GM04504 (cell line): Measurements from ENCODE around the gene ARHGEF37.
"Not testable (repeated sequence)": the region's sequence is repeated elsewhere in the genome, so short reads cannot be mapped to it uniquely, and the experiment has no call there.

Experiments
- DNase-seq: peaks from one replicate; pipeline ENCODE4 v3.0.0-alpha.2; 2012; ENCODE audit warnings: low read depth

ARHGEF37 gene

GRCh38 chr5:149648464-149649393 is 67.4 kb downstream of the ARHGEF37 start:
- not testable (repeated sequence) for DNase-seq

GRCh38 chr5:149649730-149650129 is 68.4 kb downstream of the ARHGEF37 start:
- not testable (repeated sequence) for DNase-seq

- DNase-seq: no peak
These were observed 70.4 kb downstream of the ARHGEF37 start for GRCh38 chr5:149651686-149652085.

- no peak for DNase-seq
These were observed 71.4 kb downstream of the ARHGEF37 start for GRCh38 chr5:149652697-149653096.

GRCh38 chr5:149654231-149654630 is 72.9 kb downstream of the ARHGEF37 start:
- no peak for DNase-seq

- no peak for DNase-seq
These were observed 73.7 kb downstream of the ARHGEF37 start for GRCh38 chr5:149654883-149655505.

- DNase-seq: no peak
These were observed 75.4 kb downstream of the ARHGEF37 start for GRCh38 chr5:149656576-149657182.

GRCh38 chr5:149657324-149657723 is 76.0 kb downstream of the ARHGEF37 start:
- no peak for DNase-seq

GRCh38 chr5:149658299-149658698 is 77.0 kb downstream of the ARHGEF37 start:
- no peak for DNase-seq

- DNase-seq: no peak
These were observed 82.8 kb downstream of the ARHGEF37 start for GRCh38 chr5:149664083-149664482.

- DNase-seq: no peak
These were observed 83.5 kb downstream of the ARHGEF37 start for GRCh38 chr5:149664666-149665415.

- no peak for DNase-seq
These were observed 84.3 kb downstream of the ARHGEF37 start for GRCh38 chr5:149665416-149666175.

GRCh38 chr5:149666212-149666852 is 85.0 kb downstream of the ARHGEF37 start:
- DNase-seq: no peak

- DNase-seq: no peak
These were observed 86.0 kb downstream of the ARHGEF37 start for GRCh38 chr5:149667084-149667828.

- no peak for DNase-seq
These were observed 86.6 kb downstream of the ARHGEF37 start for GRCh38 chr5:149667829-149668330.

- not testable (repeated sequence) for DNase-seq
These were observed 88.0 kb downstream of the ARHGEF37 start for GRCh38 chr5:149669273-149669672.

GRCh38 chr5:149671544-149671943 is 90.2 kb downstream of the ARHGEF37 start:
- no peak for DNase-seq

GRCh38 chr5:149672701-149673476 is 91.6 kb downstream of the ARHGEF37 start:
- DNase-seq: no peak

GRCh38 chr5:149674686-149675085 is 93.4 kb downstream of the ARHGEF37 start:
- DNase-seq: no peak
